Activated CD8-positive, alpha-beta memory T cell treated with anti-CD3 and anti-CD28 coated beads, Interleukin-2, amount 50 U/mL, for 24 hours (primary cell): ENCODE results near the gene NOX5.

ENCODE experiments used
- DNase-seq: peaks from one replicate; pipeline ENCODE4 v3.0.0-alpha.2; 2020; ENCODE audit errors: extremely low read depth

NOX5 gene

GRCh38 chr15:69081310-69082004, 67.0 kb downstream of the NOX5 start:
- no peak for DNase-seq

- no peak for DNase-seq
Measured at GRCh38 chr15:69082021-69082502, 67.6 kb downstream of the NOX5 start.

GRCh38 chr15:69082554-69082953, 68.1 kb downstream of the NOX5 start:
- no peak for DNase-seq

- DNase-seq, result no peak
Measured at GRCh38 chr15:69084404-69085030, 70.0 kb downstream of the NOX5 start.

- DNase-seq, result no peak
Measured at GRCh38 chr15:69085325-69086081, 71.0 kb downstream of the NOX5 start.

GRCh38 chr15:69086427-69087204, 72.1 kb downstream of the NOX5 start:
- no peak for DNase-seq

- no peak for DNase-seq
Measured at GRCh38 chr15:69087366-69087976, 73.0 kb downstream of the NOX5 start.

GRCh38 chr15:69088300-69088965, 73.9 kb downstream of the NOX5 start:
- DNase-seq, result no peak

GRCh38 chr15:69089258-69089657, 74.8 kb downstream of the NOX5 start:
- no peak for DNase-seq

- no peak for DNase-seq
Measured at GRCh38 chr15:69090197-69090948, 75.9 kb downstream of the NOX5 start.

GRCh38 chr15:69091654-69092053, 77.2 kb downstream of the NOX5 start:
- no peak for DNase-seq

GRCh38 chr15:69092159-69092558, 77.7 kb downstream of the NOX5 start:
- no peak for DNase-seq

- no peak for DNase-seq
Measured at GRCh38 chr15:69093127-69093526, 78.6 kb downstream of the NOX5 start.

GRCh38 chr15:69093614-69094013, 79.1 kb downstream of the NOX5 start:
- DNase-seq, result no peak

GRCh38 chr15:69094124-69094921, 79.8 kb downstream of the NOX5 start:
- no peak for DNase-seq

- DNase-seq, result no peak
Measured at GRCh38 chr15:69095274-69095673, 80.8 kb downstream of the NOX5 start.

GRCh38 chr15:69096196-69096595, 81.7 kb downstream of the NOX5 start:
- no peak for DNase-seq

GRCh38 chr15:69096626-69097025, 82.1 kb downstream of the NOX5 start:
- no peak for DNase-seq

- no peak for DNase-seq
Measured at GRCh38 chr15:69098771-69099170, 84.3 kb downstream of the NOX5 start.
